LNCAP (cell line): ENCODE data around the gene CIAO2A.

Experiments used
- TF ChIP-seq, protein P1 (sequence below): fragments of 450-650 bp; IDR thresholded peaks from 2 replicates; pipeline ENCODE4 v1.5.1; 2017; ENCODE audit warnings: mild to moderate bottlenecking

Gene CIAO2A

DNA sequence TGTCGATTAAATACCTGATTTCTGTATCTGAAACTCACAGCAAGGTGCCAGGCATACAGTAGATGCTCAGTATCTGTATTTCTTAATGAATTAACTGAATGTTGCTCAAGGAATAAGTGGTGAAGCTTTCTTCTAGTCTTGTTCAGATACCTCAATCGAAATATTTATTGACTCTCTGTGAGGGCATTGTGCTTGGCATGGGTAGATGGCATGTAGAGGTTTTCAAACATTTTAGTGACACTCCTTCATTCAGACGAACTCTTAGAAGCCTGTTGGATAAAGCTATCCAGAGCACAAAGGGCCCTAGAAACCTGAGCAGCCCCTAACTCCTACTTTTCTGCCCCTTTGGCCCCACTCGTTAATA lies 1.8 kb upstream of the CIAO2A start:
- TF ChIP-seq, protein P1, sequence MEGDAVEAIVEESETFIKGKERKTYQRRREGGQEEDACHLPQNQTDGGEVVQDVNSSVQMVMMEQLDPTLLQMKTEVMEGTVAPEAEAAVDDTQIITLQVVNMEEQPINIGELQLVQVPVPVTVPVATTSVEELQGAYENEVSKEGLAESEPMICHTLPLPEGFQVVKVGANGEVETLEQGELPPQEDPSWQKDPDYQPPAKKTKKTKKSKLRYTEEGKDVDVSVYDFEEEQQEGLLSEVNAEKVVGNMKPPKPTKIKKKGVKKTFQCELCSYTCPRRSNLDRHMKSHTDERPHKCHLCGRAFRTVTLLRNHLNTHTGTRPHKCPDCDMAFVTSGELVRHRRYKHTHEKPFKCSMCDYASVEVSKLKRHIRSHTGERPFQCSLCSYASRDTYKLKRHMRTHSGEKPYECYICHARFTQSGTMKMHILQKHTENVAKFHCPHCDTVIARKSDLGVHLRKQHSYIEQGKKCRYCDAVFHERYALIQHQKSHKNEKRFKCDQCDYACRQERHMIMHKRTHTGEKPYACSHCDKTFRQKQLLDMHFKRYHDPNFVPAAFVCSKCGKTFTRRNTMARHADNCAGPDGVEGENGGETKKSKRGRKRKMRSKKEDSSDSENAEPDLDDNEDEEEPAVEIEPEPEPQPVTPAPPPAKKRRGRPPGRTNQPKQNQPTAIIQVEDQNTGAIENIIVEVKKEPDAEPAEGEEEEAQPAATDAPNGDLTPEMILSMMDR, result no peak

DNA sequence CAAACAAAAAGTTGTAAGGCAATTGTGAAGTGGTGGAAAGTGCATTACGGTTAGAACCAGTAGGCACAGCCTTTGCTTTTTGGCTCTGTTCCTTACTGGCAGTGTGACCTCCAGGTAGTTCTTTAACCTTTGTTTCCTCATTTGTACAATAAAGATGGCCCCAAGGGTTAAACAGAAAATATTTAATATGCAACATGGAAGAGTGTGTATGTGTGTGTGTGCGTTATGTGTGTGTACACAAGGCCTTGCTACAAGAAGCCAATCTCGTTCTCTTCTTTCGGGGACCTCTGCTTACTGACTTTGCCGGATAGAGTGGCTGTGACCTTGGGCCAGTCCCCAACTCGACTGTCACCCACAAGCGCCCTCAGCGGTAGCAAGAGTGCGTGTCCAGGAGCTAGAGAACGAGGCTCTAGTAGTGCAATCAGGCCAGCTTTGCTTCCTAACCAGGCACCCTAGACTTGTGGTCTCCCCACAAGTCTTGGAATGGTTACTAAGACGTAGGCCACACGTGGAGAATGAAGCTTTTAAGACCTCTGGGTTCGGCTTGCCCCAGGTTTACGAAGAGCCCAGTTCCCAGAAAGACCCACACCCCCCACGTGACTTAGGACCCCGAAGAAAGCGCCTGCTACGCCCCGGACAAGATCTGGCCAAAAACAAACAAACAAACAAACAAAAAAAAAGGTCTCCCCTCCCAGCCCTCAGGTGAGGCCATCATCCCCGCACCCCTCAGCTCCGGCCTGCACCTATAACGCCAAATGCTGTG lies 593 bp downstream of the CIAO2A start:
- TF ChIP-seq, protein P1, result peak; percentile 17; the same call in 1 of the 2 replicates

DNA sequence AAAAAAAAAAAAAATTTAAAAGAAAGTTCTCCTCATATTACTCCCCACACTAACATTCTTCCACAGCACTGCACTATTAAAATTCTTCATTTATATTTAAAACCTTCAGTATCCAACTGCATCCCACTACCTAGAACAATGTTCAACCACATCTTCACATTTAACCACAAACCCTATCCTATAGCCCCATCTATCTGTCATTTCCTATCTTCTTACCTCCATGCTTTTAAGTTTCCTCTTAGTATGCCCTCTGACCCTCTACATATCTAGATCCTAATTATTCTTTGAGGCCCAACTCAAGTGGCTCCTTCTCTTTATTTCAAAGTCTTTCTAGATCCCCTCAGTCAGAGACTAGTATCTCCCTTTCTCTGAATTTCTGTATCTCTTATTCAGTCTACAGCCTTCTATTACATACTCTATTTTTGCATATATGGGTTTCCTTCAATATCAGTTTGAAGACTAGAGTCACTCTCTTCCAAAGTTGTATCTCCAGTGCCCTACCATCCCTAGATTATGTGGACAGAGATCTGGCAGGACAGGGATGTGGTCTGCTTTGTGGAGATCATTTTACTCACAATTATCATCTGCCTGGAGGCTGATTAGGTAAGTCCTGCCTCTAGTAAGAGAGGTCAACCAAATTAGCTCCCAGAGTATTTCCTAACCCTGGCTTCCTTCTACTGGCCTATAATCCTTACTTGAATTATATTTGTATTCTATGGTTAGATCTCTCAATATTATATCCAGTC lies 1.4 kb downstream of the CIAO2A start:
- TF ChIP-seq, protein P1, result 0 out of 2 replicates have a peak, but pooled peaks have one; percentile 20

DNA sequence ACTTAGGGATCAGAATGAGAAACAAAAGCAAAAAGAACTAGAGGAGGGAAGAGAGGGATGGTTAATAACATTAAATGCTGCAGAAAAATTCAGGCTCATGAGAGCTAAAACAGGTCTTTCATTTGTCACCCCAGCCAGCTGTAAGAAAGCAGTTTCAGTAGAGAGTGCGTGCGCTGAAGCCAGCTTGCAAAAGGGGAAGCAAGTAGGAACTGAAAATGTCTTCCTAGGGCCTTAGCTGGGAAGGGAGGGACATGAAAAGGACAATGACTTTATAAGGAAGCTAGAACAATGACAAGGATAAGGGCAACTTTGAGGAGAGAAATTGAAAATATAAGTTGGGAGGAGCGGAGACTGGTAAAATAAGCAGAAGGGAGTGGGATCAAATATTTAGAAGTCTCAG lies 3.1 kb downstream of the CIAO2A start:
- TF ChIP-seq, protein P1, result no peak

DNA sequence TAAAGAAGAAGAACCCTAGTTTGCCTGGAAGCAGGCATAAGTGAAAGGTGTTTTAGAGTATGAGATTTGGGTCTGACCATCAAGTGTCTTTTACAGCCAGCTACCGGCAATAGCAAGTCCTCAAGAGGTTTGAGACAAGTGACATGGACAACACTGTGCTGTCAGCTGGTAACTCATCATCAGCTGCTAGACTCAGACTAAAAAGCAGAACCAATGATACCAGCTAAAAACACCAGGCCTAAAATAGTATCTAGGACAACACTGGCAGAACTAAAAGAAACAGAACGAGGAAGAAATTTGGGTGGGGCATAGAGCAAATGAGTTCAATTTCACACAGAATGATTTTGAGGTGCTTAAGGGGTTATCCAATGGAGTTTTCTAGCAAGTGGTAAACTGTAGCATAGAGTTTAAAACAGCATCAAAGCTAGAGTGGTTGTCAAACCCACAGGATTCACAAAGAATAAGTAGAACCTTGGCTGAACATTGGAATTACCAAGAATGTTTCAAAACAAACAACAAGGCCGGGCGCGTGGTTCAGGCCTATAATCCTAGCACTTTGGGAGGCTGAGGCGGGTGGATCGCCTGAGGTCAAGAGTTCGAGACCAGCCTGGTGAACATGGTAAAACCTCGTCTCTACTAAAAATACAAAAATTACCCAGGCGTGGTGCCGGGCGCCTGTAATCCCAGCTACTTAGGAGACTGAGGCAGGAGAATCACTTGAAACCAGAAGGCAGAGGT lies 3.9 kb downstream of the CIAO2A start:
- TF ChIP-seq, protein P1, result no peak

DNA sequence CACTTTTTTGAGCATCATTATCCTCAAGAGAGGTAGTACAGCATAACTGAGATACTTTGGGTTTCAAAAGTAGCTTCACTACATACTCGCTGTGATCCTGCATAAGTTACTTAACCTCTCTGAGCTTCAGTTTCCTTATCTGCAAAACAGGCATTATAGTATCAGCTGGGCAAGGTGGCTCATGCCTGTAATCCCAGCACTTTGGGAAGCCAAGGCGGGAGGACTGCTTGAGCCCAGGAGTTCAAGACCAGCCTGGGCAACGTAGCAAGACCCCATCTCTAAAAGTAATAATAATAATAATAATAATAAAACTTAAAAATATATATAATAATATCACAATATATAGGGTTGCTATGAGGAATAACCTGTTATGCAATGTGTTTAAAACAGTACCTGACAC lies 10.9 kb downstream of the CIAO2A start:
- TF ChIP-seq, protein P1, result no peak

DNA sequence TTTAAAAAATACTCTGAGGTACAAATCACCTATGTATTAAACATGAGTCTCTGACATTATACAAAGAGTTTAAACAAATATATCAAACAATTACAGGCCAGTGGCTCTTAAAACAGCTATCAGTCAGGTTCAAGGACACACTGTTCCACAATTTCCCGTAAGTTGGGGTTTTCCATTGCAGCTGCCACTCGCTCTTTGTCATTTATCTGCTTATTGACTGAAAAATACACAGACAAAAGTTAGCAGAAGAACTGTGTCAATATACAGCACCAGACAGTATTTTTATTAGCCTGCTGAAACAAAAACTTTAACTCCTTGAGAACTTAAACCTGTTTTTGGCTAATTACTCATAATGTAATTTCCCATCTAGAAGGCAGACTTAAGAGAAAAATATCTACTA lies 20.8 kb downstream of the CIAO2A start:
- TF ChIP-seq, protein P1, result no peak
